HepG2 (cell line): Measurements from ENCODE around the gene SNAI3. TPM values are rescaled to one million over a fixed set of nuclear protein-coding genes. Genes with fewer than 3 reads are reported as not detected.
A peak's percentile ranks its signal among the peaks of the same experiment; 100 is the strongest.

Experiments
- AGO2 ChIP-seq: fragments of 200-400 bp; formaldehyde crosslinking; optimal IDR thresholded peaks from 2 replicates; pipeline ENCODE3; 2017; ENCODE audit warnings: mild to moderate bottlenecking, low read depth, low read length, moderate library complexity
- HNRNPL ChIP-seq: fragments of 200-400 bp; formaldehyde crosslinking; IDR thresholded peaks from 2 replicates; pipeline ENCODE4 v1.6.1; 2017; ENCODE audit warnings: mild to moderate bottlenecking, low read depth, low read length
- HNRNPUL1 ChIP-seq: fragments of 200-400 bp; formaldehyde crosslinking; IDR thresholded peaks from 2 replicates; pipeline ENCODE4 v1.6.1; 2017; ENCODE audit warnings: low read depth, mild to moderate bottlenecking, low read length, moderate library complexity
- KDM2A ChIP-seq: sonication (generic); formaldehyde crosslinking; IDR thresholded peaks from 2 replicates; pipeline ENCODE4 v1.4.0; 2020; ENCODE audit warnings: low read depth, missing genetic modification reagents, borderline replicate concordance
- NPAS2 ChIP-seq: sonication (generic); formaldehyde crosslinking; IDR thresholded peaks from 2 replicates; pipeline ENCODE4 v1.8.0; 2022; ENCODE audit warnings: mild to moderate bottlenecking, missing genetic modification reagents, borderline replicate concordance
- RARA ChIP-seq: IDR thresholded peaks from 2 replicates; pipeline ENCODE4 v1.6.1; 2016; ENCODE audit warnings: missing genetic modification reagents, missing compliant biosample characterization
- TOE1 ChIP-seq: sonication (generic); formaldehyde crosslinking; IDR thresholded peaks from 2 replicates; pipeline ENCODE4 v1.4.0; 2020; ENCODE audit warnings: mild to moderate bottlenecking, missing genetic modification reagents
- YEATS2 ChIP-seq: sonication (generic); formaldehyde crosslinking; IDR thresholded peaks from 2 replicates; pipeline ENCODE4 v1.4.0; 2020; ENCODE audit warnings: missing genetic modification reagents, borderline replicate concordance
- ZC3H4 ChIP-seq: sonication (generic); formaldehyde crosslinking; IDR thresholded peaks from 2 replicates; pipeline ENCODE4 v1.4.0; 2020; ENCODE audit warnings: missing genetic modification reagents, borderline replicate concordance
- ZFP36 ChIP-seq: fragments of 150-350 bp; IDR thresholded peaks from 2 replicates; pipeline ENCODE4 v1.6.1; 2018; ENCODE audit warnings: borderline replicate concordance, low read length, low read depth; ENCODE audit not compliant: partially characterized antibody
- ZFX ChIP-seq: sonication (generic); formaldehyde crosslinking; IDR thresholded peaks from 2 replicates; pipeline ENCODE4 v1.4.0; 2020; ENCODE audit warnings: mild to moderate bottlenecking, low read depth, missing genetic modification reagents, moderate library complexity
- ZFYVE20 ChIP-seq: sonication (generic); formaldehyde crosslinking; IDR thresholded peaks from 2 replicates; pipeline ENCODE4 v1.8.0; 2023; ENCODE audit warnings: low read depth, mild to moderate bottlenecking, moderate library complexity, missing genetic modification reagents, borderline replicate concordance
- ZNF33B ChIP-seq: sonication (generic); formaldehyde crosslinking; IDR thresholded peaks from 2 replicates; pipeline ENCODE4 v1.5.1; 2020; ENCODE audit warnings: mild to moderate bottlenecking, missing genetic modification reagents
- ZNF768 ChIP-seq: sonication (generic); formaldehyde crosslinking; IDR thresholded peaks from 2 replicates; pipeline ENCODE4 v1.4.0; 2020; ENCODE audit warnings: missing genetic modification reagents
- ZNF780A ChIP-seq: sonication (generic); formaldehyde crosslinking; IDR thresholded peaks from 2 replicates; pipeline ENCODE4 v1.8.0; 2022; ENCODE audit warnings: mild to moderate bottlenecking, missing genetic modification reagents, moderate library complexity
- polyA plus RNA-seq, 8 experiments: library from polyadenylated mRNA; depleted of rRNA in 3 of 8; stranded (reverse) in 7 of 8; unstranded in 1 of 8; fragments of >200 nt; fragmentation: Illumina TruSeq in 4 of 8; extraction: Trizol in 4 of 8; gene quantifications; 2 replicates each; pipeline versions ENCODE4 v1.2.1 to v1.2.3, GENCODE V29; 2011 to 2016; ENCODE audit warnings: low read depth in 4 of 8, missing spikeins in 1 of 8, mixed read lengths in 1 of 8; ENCODE audit not compliant: insufficient read depth in 1 of 8
- total RNA-seq, 5 experiments: library from RNA; depleted of rRNA; stranded (reverse); fragments of >200 nt; fragmentation: Illumina TruSeq; extraction: Trizol; gene quantifications; 2 replicates each; pipeline ENCODE4 v1.2.3, GENCODE V29; 2016; ENCODE audit warnings: low read depth in 1 of 5
- TF ChIP-seq, protein P1 (sequence below): sonication (generic); formaldehyde crosslinking; IDR thresholded peaks from 2 replicates; pipeline ENCODE4 v1.5.1; 2020; ENCODE audit warnings: mild to moderate bottlenecking, moderate library complexity, missing genetic modification reagents
- TF ChIP-seq, protein P2 (sequence below): sonication (generic); formaldehyde crosslinking; IDR thresholded peaks from 2 replicates; pipeline ENCODE4 v1.8.0; 2022; ENCODE audit warnings: missing genetic modification reagents, mild to moderate bottlenecking, moderate library complexity, borderline replicate concordance
- TF ChIP-seq, protein P3 (sequence below): sonication (generic); formaldehyde crosslinking; IDR thresholded peaks from 2 replicates; pipeline ENCODE4 v1.9.0; 2021; ENCODE audit warnings: missing genetic modification reagents, mild to moderate bottlenecking, borderline replicate concordance
- TF ChIP-seq, protein P4 (sequence below): sonication (generic); formaldehyde crosslinking; IDR thresholded peaks from 2 replicates; pipeline ENCODE4 v1.4.0; 2020; ENCODE audit warnings: mild to moderate bottlenecking, missing genetic modification reagents
- TF ChIP-seq, protein P5 (sequence below): IDR thresholded peaks from 2 replicates; pipeline ENCODE4 v1.6.1; 2016; ENCODE audit warnings: missing compliant biosample characterization, missing genetic modification reagents, borderline replicate concordance

SNAI3 gene
- total and polyA plus RNA-seq, 2 of the 13 experiments (the other 11 are each of a cell fraction or from before 2014, with no cell fraction given) = 0.09 to 0.18 TPM

DNA sequence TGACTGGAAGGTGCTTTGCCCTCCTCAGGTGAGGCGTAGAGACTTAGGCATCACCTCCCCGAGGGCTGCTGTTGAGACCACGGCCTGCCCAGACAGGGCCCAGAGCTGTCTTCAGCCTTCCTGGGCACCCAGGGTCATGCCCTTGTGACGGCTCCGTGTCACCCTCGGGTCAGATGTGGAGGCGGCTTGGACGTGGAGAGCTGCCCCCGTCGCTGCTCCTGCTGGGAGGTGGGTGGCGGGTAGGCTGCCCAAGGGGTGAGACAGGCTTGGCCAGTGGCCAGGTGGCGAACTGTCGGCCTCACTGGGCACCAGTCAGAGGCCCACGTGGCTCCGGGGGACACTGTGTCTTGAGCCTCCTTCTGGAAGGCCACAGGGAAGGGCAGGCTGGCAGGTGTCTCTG lies 8.9 kb upstream of the SNAI3 start (continued):
- TF ChIP-seq, protein P1, sequence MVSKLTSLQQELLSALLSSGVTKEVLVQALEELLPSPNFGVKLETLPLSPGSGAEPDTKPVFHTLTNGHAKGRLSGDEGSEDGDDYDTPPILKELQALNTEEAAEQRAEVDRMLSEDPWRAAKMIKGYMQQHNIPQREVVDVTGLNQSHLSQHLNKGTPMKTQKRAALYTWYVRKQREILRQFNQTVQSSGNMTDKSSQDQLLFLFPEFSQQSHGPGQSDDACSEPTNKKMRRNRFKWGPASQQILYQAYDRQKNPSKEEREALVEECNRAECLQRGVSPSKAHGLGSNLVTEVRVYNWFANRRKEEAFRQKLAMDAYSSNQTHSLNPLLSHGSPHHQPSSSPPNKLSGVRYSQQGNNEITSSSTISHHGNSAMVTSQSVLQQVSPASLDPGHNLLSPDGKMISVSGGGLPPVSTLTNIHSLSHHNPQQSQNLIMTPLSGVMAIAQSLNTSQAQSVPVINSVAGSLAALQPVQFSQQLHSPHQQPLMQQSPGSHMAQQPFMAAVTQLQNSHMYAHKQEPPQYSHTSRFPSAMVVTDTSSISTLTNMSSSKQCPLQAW (CRISPR knock-in tag) = no peak
- no peak for TF ChIP-seq RARA (CRISPR knock-in tag)
- TF ChIP-seq, protein P2, sequence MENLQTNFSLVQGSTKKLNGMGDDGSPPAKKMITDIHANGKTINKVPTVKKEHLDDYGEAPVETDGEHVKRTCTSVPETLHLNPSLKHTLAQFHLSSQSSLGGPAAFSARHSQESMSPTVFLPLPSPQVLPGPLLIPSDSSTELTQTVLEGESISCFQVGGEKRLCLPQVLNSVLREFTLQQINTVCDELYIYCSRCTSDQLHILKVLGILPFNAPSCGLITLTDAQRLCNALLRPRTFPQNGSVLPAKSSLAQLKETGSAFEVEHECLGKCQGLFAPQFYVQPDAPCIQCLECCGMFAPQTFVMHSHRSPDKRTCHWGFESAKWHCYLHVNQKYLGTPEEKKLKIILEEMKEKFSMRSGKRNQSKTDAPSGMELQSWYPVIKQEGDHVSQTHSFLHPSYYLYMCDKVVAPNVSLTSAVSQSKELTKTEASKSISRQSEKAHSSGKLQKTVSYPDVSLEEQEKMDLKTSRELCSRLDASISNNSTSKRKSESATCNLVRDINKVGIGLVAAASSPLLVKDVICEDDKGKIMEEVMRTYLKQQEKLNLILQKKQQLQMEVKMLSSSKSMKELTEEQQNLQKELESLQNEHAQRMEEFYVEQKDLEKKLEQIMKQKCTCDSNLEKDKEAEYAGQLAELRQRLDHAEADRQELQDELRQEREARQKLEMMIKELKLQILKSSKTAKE (CRISPR knock-in tag) = no peak
- TF ChIP-seq, protein P3, sequence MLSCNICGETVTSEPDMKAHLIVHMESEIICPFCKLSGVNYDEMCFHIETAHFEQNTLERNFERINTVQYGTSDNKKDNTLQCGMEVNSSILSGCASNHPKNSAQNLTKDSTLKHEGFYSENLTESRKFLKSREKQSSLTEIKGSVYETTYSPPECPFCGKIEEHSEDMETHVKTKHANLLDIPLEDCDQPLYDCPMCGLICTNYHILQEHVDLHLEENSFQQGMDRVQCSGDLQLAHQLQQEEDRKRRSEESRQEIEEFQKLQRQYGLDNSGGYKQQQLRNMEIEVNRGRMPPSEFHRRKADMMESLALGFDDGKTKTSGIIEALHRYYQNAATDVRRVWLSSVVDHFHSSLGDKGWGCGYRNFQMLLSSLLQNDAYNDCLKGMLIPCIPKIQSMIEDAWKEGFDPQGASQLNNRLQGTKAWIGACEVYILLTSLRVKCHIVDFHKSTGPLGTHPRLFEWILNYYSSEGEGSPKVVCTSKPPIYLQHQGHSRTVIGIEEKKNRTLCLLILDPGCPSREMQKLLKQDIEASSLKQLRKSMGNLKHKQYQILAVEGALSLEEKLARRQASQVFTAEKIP (CRISPR knock-in tag) = no peak
- TF ChIP-seq ZFX = peak; percentile 27; the same call in 1 of the 2 replicates
- TF ChIP-seq AGO2 = peak; percentile 53
- no peak for TF ChIP-seq TOE1 (CRISPR knock-in tag)
- TF ChIP-seq, protein P4, sequence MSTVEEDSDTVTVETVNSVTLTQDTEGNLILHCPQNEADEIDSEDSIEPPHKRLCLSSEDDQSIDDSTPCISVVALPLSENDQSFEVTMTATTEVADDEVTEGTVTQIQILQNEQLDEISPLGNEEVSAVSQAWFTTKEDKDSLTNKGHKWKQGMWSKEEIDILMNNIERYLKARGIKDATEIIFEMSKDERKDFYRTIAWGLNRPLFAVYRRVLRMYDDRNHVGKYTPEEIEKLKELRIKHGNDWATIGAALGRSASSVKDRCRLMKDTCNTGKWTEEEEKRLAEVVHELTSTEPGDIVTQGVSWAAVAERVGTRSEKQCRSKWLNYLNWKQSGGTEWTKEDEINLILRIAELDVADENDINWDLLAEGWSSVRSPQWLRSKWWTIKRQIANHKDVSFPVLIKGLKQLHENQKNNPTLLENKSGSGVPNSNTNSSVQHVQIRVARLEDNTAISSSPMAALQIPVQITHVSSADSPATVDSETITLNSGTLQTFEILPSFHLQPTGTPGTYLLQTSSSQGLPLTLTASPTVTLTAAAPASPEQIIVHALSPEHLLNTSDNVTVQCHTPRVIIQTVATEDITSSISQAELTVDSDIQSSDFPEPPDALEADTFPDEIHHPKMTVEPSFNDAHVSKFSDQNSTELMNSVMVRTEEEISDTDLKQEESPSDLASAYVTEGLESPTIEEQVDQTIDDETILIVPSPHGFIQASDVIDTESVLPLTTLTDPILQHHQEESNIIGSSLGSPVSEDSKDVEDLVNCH (CRISPR knock-in tag) = no peak
- no peak for TF ChIP-seq ZNF33B
- no peak for TF ChIP-seq ZFYVE20 (CRISPR knock-in tag)
- peak; percentile 53; the same call in 1 of the 2 replicates for TF ChIP-seq KDM2A (CRISPR knock-in tag)
- peak; percentile 73; the same call in 1 of the 2 replicates for TF ChIP-seq HNRNPL
- no peak for TF ChIP-seq ZNF768 (CRISPR knock-in tag)
- no peak for TF ChIP-seq ZNF780A
- TF ChIP-seq ZFP36 = no peak
- no peak for TF ChIP-seq YEATS2
- TF ChIP-seq ZC3H4 (CRISPR knock-in tag) = no peak
- no peak for TF ChIP-seq NPAS2 (CRISPR knock-in tag)
- TF ChIP-seq, protein P5, sequence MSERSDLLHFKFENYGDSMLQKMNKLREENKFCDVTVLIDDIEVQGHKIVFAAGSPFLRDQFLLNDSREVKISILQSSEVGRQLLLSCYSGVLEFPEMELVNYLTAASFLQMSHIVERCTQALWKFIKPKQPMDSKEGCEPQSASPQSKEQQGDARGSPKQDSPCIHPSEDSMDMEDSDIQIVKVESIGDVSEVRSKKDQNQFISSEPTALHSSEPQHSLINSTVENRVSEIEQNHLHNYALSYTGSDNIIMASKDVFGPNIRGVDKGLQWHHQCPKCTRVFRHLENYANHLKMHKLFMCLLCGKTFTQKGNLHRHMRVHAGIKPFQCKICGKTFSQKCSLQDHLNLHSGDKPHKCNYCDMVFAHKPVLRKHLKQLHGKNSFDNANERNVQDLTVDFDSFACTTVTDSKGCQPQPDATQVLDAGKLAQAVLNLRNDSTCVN = no peak
- no peak for TF ChIP-seq HNRNPUL1
